ENCODE data around the gene ZNF823. TPM values are rescaled to one million over a fixed set of nuclear protein-coding genes. Genes with fewer than 3 reads are reported as not detected.

The ZNF823 gene
- total RNA-seq, 1 donor from 2014 or later, result 6.5 TPM

DNA sequence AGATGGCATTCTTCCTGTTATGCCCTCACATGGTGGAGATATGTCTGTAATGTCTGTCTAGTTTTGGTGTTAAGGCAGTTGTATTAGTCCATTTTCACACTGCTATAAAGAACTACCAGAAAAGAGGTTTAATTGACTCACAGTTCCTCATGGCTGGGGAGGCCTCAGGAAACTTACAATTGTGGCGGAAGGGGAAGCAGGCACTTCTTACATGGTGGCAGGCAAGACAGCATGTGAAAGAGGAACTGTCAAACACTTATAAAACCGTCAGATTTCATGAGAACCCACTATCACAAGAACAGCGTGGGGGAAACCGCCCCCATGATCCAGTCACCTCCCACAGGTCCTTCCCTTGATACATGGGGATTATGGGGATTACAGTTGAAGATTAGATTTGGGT is 31.2 kb upstream of the ZNF823 start:
- no peak overlapping the region for H3K4me3 ChIP-seq (ENCODE audit: low read depth, low read length)
- TF ChIP-seq, protein P1, sequence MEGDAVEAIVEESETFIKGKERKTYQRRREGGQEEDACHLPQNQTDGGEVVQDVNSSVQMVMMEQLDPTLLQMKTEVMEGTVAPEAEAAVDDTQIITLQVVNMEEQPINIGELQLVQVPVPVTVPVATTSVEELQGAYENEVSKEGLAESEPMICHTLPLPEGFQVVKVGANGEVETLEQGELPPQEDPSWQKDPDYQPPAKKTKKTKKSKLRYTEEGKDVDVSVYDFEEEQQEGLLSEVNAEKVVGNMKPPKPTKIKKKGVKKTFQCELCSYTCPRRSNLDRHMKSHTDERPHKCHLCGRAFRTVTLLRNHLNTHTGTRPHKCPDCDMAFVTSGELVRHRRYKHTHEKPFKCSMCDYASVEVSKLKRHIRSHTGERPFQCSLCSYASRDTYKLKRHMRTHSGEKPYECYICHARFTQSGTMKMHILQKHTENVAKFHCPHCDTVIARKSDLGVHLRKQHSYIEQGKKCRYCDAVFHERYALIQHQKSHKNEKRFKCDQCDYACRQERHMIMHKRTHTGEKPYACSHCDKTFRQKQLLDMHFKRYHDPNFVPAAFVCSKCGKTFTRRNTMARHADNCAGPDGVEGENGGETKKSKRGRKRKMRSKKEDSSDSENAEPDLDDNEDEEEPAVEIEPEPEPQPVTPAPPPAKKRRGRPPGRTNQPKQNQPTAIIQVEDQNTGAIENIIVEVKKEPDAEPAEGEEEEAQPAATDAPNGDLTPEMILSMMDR (conservative IDR thresholded peaks at IDR 0.05; ENCODE audit: low read depth, low read length), result no peak
- DNase-seq (ENCODE audit: low read depth), result no peak

DNA sequence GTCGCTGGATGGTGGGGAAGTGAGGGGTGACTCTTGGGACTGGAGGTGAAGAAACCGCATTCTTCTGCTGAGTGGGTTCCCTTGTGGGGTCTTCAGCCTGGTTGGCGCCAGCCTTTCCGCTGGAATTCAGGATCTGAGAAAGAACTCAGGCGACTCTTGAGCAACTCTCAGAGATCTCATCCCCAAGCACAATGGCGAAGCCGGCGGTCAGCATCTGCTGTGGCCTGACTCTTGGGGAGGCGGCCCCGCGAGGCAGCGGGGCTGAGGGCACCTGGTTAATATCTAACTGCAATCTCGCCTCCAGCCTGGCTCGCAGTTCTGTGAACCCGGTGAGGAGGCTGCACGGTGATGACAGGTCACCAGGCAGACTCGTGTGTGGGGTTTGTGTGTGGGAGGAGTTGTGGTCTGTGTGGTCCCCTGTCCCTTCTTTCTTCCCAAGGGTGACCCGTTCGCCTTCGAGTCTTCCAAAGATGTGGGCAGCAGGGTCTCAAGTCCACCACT is 28.9 kb upstream of the ZNF823 start:
- H3K4me3 ChIP-seq (ENCODE audit: low read depth, low read length), result peak overlapping the region; percentile 81
- DNase-seq (ENCODE audit: low read depth), result peak; percentile 36
- TF ChIP-seq, protein P1 (conservative IDR thresholded peaks at IDR 0.05; ENCODE audit: low read depth, low read length), result no peak

DNA sequence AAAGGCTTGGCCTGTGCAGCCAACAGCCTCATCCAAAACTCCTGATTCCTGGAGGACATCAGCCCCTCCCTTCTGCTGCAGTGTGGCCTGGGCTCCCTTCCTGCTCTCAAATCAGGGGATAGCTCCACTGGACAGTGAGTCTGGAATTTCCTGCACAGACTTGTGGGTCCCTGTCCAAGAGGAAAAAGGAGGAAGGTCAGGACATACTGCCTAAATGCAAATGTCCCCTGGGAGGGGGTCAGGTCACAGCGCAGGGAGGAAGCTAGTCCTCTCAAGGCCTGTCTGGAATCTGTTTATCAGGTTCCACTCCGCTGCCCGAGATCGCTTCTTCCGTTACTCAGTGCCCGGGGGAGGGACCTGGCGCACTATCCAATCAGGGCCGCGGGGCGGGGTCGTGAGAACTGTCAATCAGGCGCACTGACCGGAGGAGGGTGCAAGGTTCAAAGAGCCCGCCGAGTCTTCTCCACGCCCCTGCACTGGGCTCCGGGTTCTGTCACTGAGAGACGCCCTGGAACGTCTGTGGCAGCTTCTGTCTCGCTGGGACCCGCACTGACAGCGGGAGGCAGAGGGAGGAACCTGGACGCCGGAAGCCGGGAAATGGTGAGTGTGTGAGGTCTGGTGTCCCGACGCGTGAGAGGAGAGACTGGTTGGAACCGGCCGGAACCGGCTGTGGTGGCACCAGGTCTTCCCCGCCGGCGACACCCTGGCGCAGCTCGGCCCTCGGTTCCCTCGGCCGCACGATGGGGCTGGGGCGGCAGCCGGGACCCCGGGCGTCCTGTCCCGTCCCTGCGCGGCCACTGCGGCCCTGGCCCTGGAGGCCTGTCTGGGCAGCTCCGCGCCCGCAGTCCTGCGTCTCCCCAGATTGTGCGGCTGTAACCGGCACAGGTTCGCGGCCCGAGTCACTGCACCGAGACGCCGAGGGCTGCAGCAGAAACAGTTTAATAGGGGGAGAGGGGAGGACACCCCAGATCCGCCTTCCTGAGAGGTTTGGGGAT is 28.1 kb upstream of the ZNF823 start, which contains the start of gene ZNF441:
Gene ZNF441 (plus strand): TSS at position 404 of the 995 bp plus-strand sequence. CDS start 194 bp downstream, at position 598.
- peak; percentile 74 for DNase-seq (ENCODE audit: low read depth)
- TF ChIP-seq, protein P1 (conservative IDR thresholded peaks at IDR 0.05; ENCODE audit: low read depth, low read length), result no peak
- H3K4me3 ChIP-seq (ENCODE audit: low read depth, low read length), result peak within 1 kb of the TSS; percentile 81

DNA sequence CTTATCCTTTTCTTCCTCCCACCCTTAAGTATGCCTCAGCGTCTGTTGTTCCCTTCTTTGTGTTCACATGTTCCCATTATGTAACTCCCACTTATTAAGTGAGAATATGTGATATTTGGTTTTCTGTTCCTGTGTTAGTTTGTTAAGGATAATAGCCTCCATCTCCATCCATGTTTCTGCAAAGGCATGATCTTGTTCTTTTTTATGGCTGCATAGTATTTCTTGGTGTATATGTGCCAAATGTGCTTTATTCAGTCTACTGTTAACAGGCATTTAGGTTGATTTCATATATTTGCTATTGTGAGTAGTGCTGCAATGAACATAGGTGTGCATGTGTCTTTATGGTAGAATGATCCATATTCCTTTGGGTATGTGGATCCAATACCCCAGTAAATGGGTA is 24.9 kb upstream of the ZNF823 start:
- TF ChIP-seq, protein P1 (conservative IDR thresholded peaks at IDR 0.05; ENCODE audit: low read depth, low read length), result no peak
- no peak overlapping the region for H3K4me3 ChIP-seq (ENCODE audit: low read depth, low read length)
- no peak for DNase-seq (ENCODE audit: low read depth)

DNA sequence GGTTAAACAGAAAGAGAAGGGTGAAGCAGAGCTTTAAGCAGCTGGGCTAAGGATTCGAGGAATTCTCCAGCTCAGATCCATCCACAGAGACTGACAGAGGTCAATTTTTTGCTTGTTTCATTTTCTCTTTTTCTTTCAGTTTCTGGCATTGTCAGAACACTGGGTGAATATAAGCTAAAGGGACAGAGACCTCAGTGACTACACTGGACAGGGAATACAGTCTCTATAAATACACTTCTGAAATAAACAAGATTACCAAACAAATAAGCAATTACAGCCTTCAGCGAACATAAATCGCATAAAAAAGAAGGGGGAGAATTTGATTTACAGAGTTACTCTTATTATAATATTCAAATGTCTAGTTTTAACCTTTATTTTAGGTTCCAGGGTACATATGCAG is 24.4 kb upstream of the ZNF823 start:
- DNase-seq (ENCODE audit: low read depth), result no peak
- H3K4me3 ChIP-seq (ENCODE audit: low read depth, low read length), result no peak overlapping the region
- TF ChIP-seq, protein P1 (conservative IDR thresholded peaks at IDR 0.05; ENCODE audit: low read depth, low read length), result no peak

DNA sequence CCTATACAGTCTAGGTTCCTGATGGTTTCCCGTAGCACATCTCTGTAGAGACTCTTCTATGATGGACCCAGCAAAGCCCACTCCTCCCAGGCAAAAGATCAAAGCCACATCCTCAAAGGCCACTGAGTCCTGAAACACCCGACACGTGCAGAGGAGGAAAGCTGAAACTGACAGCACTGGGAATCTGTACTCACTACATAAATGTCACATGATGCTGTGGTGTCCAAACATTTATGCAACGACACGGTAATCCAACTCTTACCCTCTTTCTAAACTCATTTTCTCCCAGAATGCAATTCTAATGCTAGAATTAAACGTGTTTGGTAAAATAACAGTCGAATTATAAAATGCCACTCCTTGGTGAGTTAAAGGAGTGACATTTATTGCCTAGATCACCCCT is 21.1 kb upstream of the ZNF823 start:
- DNase-seq (ENCODE audit: low read depth), result no peak
- H3K4me3 ChIP-seq (ENCODE audit: low read depth, low read length), result no peak overlapping the region
- TF ChIP-seq, protein P1 (conservative IDR thresholded peaks at IDR 0.05; ENCODE audit: low read depth, low read length), result no peak
